Measurements from ENCODE around the gene SLN. TPM values are rescaled to one million over a fixed set of nuclear protein-coding genes. Genes with fewer than 3 reads are reported as not detected.
A peak's percentile ranks its signal among the peaks of the same experiment; 100 is the strongest.

The SLN gene
- total and polyA plus RNA-seq, 10 of the 15 experiments (the other 5 are each of a cell fraction or from before 2014, with no cell fraction given): 0.39 TPM; not detected in 9

- TF ChIP-seq BCLAF1 (IDR thresholded peaks at IDR 0.05) (no peak), ETV6 (conservative IDR thresholded peaks at IDR 0.05 in 1 of 2, IDR thresholded peaks at IDR 0.05 in 1 of 2; ENCODE audit: borderline replicate concordance in 1 of 2, low read depth in 1 of 2) (no peak), POU2F2 (IDR thresholded peaks at IDR 0.05; ENCODE audit: borderline replicate concordance, low read depth, low read length) (no peak), MXI1 (IDR thresholded peaks at IDR 0.05; ENCODE audit: low read depth, low read length) (no peak), BCL3 (IDR thresholded peaks at IDR 0.05; ENCODE audit: borderline replicate concordance, insufficient read depth, low read depth, low read length, poor library complexity, severe bottlenecking) (no peak), CHD2 (IDR thresholded peaks at IDR 0.05; ENCODE audit: borderline replicate concordance, low read depth, low read length) (0 out of 2 replicates have a peak, but pooled peaks have one; percentile 31), HSF1 (IDR thresholded peaks at IDR 0.05; ENCODE audit: low read depth, low read length) (no peak), CREB1 (IDR thresholded peaks at IDR 0.05; ENCODE audit: low read depth) (no peak), USF1 (IDR thresholded peaks at IDR 0.05; ENCODE audit: borderline replicate concordance, extremely low read length, insufficient read depth, low read depth, low read length) (no peak), RAD51 (IDR thresholded peaks at IDR 0.05) (peak; percentile 45), MYC (IDR thresholded peaks at IDR 0.05; ENCODE audit: insufficient read depth, insufficient read length, insufficient replicate concordance, low read length, severe bottlenecking) (no peak), PAX8 (IDR thresholded peaks at IDR 0.05) (no peak), JUND (IDR thresholded peaks at IDR 0.05; ENCODE audit: low read depth, low read length) (peak; percentile 80; the same call in 1 of the 2 replicates), SMAD5 (IDR thresholded peaks at IDR 0.05; ENCODE audit: low read depth) (no peak), BMI1 (IDR thresholded peaks at IDR 0.05; ENCODE audit: borderline replicate concordance) (peak; percentile 94)
- TF ChIP-seq, protein P1, sequence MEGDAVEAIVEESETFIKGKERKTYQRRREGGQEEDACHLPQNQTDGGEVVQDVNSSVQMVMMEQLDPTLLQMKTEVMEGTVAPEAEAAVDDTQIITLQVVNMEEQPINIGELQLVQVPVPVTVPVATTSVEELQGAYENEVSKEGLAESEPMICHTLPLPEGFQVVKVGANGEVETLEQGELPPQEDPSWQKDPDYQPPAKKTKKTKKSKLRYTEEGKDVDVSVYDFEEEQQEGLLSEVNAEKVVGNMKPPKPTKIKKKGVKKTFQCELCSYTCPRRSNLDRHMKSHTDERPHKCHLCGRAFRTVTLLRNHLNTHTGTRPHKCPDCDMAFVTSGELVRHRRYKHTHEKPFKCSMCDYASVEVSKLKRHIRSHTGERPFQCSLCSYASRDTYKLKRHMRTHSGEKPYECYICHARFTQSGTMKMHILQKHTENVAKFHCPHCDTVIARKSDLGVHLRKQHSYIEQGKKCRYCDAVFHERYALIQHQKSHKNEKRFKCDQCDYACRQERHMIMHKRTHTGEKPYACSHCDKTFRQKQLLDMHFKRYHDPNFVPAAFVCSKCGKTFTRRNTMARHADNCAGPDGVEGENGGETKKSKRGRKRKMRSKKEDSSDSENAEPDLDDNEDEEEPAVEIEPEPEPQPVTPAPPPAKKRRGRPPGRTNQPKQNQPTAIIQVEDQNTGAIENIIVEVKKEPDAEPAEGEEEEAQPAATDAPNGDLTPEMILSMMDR (IDR thresholded peaks at IDR 0.05 in 2 of 3, conservative IDR thresholded peaks at IDR 0.05 in 1 of 3; ENCODE audit: control insufficient read depth in 2 of 3, extremely low read depth in 1 of 3, insufficient read depth in 1 of 3, low read depth in 3 of 3, low read length in 3 of 3): no peak
Observed at GRCh38 chr11:107679255-107680024, 32.4 kb downstream of the SLN start (continued).

All from GM12878 (cell line).